ENCODE results near the gene PSMC3. TPM values are rescaled to one million over a fixed set of nuclear protein-coding genes. Genes with fewer than 3 reads are reported as not detected.
A peak's percentile ranks its signal among the peaks of the same experiment; 100 is the strongest.

PSMC3 gene
- total RNA-seq = 126 and 135 TPM in 2 replicates

- peak; percentile 97 for DNase-seq (ENCODE audit: low read depth in 2 of 2)
Observed at GRCh38 chr11:47426062-47426956, at the start of gene PSMC3. PSMC3 (minus strand) TSS chr11:47426439; CDS start chr11:47426279, 160 bp downstream.

GRCh38 chr11:47470671-47471070, 44.4 kb upstream of the PSMC3 start:
- no peak for DNase-seq (ENCODE audit: low read depth in 2 of 2)

DNA sequence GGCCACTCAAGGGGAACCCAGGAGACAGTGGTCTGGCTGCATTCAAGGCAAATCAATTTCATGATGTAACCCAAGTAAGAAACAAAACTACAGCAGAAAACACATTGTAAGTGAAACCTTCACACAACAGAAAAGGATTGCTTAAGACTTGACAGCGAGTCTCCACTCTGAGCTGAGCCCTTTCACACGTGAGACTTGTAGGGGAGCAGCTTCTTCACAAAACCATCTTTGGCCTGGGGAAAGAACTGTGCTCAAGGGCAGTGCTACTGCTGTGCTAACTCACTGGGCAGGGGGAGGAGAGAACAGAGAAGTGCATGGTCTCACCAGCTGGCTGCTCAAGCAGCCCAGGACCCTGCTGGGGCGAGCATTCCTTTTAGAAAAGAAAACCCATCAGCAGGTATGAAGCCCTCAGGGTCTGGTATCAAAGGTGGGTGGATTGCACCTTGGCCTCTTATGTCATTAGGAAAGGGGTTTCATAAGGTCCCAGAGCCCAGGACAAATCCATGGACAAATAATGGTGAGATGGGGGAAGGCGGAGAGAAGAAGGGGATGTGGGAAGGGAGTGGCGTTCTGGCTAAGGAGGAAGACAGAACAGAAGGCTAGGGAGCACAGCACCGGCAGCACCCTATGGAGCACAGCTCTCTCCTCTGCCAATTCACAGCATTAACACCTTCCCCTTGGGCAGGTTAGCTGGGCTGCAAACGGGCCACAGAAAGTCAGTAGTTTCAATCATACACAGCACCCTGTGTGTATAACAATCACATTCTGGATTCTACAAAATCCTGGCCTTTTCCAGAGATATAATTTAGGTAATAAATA, 43.3 kb upstream of the PSMC3 start:
- no peak for DNase-seq (ENCODE audit: low read depth in 2 of 2)

DNA sequence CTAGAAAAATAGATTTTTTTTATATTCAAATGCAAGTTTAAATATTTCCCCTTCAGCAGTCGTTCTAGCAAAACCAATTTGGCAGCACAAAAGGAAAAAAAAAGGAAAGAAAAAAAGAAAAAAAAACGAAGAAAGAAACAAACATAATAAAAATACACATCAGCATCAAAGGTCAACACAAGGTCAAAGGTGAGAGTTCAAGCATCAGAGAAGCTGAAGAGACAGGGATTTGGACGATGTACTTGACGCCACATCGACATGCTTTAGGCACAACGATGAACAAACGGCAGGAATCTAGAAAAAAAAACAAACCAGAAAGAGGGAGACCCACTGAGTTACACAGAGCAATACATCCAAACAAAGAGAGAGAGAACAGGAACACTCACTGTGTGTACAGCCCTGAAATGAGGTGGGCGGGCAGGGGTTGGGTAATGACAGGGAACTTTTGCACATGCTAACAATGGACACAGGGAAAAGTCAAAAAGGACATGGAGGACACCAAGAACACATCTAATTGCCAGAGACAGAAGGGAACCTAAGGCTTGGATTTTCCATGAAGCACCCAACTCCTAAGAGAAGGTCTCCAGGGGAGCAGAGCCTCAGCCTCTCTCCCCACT, 42.5 kb upstream of the PSMC3 start:
- DNase-seq (ENCODE audit: low read depth in 2 of 2) = peak in 1 of 2 donors; percentile 25

GRCh38 chr11:47467357-47467756, 41.1 kb upstream of the PSMC3 start:
- peak in 1 of 2 donors; percentile 24 for DNase-seq (ENCODE audit: low read depth in 2 of 2)

GRCh38 chr11:47466701-47467250, 40.5 kb upstream of the PSMC3 start:
- peak; percentile 64 to 79 for DNase-seq (ENCODE audit: low read depth in 2 of 2)

DNA sequence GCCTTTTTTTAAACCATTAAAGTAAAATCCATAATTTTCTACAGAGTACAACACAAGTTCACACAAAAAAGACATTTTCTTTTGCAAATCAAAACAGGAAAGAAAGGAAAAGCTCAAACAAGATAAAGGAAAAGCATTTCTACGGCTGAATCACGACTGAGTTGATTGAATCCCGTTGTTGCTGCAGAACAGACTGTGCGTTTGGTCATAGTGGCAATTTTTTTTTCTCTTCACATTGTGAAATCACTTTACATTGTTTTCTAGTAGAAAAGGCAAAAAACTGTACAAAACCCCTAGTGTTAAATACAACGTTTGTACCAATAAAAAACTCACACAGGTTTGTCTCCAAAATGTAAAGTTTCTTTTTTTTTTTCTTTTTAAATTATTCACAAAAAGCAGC, 40.0 kb upstream of the PSMC3 start:
- peak; percentile 68 to 78 for DNase-seq (ENCODE audit: low read depth in 2 of 2)

DNA sequence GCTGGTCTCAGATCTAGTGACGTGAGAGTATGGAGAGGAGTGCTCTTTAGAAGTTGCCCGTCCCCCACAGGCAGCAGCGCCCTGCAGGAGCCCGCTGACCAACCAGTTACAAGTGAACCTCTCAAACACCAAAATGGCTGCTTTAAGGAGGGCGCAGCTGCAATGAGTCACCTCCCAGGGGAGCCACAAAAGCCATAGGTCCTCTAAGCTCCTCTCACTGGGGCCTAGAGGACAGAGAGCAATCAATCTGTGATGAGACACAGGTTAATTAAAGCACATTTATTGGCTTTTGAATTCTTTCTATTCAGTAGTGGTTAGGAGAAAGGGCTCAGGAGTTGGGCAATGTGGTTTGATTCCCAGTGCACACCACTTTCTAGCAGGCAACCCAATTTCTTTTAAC, 38.2 kb upstream of the PSMC3 start:
- no peak for DNase-seq (ENCODE audit: low read depth in 2 of 2)

DNA sequence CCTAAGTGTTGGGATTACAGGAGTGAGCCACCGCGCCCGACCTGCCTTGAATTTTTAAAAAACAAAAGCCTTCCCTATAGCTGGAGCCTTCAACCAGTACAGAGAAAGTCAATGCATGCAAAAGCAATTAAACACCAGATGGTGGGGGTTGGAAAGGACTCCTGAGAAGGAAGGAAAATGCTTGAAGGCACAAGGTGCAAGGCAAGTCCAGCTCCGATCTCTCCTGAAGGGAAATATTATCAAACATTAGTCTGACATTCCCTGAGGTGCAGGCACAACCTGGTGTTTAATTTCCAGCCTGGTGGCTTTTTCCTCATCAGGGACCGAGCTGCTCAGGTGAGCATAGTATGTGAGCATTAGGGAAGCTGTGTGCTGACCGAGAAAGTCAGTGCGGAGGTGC, 35.6 kb upstream of the PSMC3 start:
- DNase-seq (ENCODE audit: low read depth in 2 of 2) = no peak

DNA sequence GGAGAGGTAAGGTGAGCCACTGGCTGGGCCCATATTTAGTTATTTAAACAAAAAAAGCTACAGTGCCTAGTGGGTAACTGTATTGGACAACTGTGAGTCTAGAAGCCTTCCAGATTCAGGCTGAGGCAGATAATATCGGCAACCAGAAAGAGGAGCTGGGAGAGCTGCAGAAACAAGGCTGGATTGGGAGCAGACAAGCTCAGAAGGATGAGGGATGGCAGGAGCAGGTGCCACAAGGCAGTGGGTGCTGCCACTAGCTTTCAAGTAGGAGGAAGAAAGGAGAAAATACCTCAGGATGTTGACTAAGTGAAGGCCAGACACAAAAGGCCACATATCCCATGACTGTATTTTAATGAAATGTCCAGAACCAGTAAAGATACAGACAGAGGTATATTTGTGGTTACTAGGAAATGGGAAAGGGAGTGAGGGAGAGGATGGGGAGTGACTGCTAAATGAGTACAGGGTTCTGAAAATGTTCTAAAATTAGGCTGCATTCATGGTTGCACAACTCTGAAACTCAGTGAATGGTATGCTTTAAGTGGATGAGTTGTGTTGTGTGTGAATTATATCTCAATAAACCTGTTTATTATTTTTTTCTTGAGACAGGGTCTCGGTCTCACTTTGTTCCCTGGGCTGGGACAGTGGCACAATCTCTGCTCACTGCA, 34.5 kb upstream of the PSMC3 start:
- DNase-seq (ENCODE audit: low read depth in 2 of 2) = peak in 1 of 2 donors; percentile 21

GRCh38 chr11:47454258-47454671, 28.0 kb upstream of the PSMC3 start:
- DNase-seq (ENCODE audit: low read depth in 2 of 2) = peak; percentile 81 to 91

- DNase-seq (ENCODE audit: low read depth in 2 of 2) = no peak
Observed at GRCh38 chr11:47453365-47453764, 27.1 kb upstream of the PSMC3 start.

GRCh38 chr11:47451990-47452389, 25.8 kb upstream of the PSMC3 start:
- DNase-seq (ENCODE audit: low read depth in 2 of 2) = no peak

- no peak for DNase-seq (ENCODE audit: low read depth in 2 of 2)
Observed at GRCh38 chr11:47451436-47451835, 25.2 kb upstream of the PSMC3 start.

- no peak for DNase-seq (ENCODE audit: low read depth in 2 of 2)
Observed at GRCh38 chr11:47449541-47449940, 23.3 kb upstream of the PSMC3 start.

GRCh38 chr11:47448566-47449427, 22.6 kb upstream of the PSMC3 start, which contains the start of gene RAPSN:
RAPSN (minus strand) TSS chr11:47449136; CDS start chr11:47448964, 172 bp downstream.
- no peak for DNase-seq (ENCODE audit: low read depth in 2 of 2)

GRCh38 chr11:47447906-47448305, 21.7 kb upstream of the PSMC3 start:
- no peak for DNase-seq (ENCODE audit: low read depth in 2 of 2)

DNA sequence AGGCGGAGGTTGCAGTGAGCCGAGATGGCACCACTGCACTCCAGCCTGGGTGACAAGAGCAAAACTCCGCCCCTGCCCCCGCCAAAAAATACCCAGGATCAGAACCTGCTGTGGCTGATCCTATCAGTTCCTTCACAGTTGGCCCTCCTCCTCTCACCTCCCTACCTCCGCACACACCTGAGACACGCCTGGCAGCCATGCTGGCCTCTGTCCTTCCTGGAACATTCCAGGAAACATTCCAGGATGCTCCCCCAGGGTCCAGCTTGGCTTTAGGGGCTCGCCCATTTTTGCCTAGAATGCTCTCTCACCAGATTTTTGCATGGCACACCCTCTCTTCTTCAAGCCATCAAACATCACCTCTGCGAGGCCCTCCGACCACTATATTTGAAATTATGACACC, 20.6 kb upstream of the PSMC3 start:
- no peak for DNase-seq (ENCODE audit: low read depth in 2 of 2)

DNA sequence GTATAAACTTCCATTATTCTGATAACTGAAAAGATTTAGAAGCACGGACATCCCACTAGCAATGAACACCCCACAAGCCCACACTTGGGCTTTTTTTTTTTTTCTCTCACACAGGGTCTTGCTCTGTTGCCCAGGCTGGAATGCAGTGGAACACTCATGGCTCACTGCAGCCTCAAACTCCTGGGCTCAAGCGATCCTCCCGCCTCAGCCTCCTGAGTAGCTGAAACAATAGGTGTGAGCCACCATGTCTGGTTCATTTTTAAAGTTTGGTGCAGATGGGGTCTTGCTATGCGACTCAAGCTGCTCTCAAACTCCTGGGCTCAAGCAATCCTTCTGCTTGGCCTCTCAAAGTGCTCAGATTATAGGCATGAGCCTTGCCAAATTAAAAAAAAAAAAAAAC, 19.6 kb upstream of the PSMC3 start:
- no peak for DNase-seq (ENCODE audit: low read depth in 2 of 2)

DNA sequence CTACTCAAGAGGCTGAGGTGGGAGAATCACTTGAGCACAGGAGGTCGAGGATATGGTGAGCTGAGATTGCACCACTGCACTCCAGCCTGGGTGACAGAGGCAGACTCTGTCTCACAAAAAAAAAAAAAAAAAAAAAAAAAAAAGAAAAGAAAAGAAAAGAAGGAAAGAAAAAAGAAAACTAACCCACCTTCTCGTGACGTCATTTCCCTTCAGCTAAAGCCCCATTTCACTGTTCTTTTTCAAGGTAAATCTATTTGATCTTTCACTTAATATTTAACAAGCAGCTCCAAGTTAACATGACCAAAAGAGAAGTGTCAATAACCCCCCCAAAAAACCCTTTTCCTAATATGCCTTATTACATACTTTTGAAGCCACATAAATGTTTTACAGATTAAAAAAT, 17.6 kb upstream of the PSMC3 start:
- DNase-seq (ENCODE audit: low read depth in 2 of 2) = no peak
